WTC11 (cell line): ENCODE results near the gene ERFL. TPM values are rescaled to one million over a fixed set of nuclear protein-coding genes. Genes with fewer than 3 reads are reported as not detected.

Experiments
- ATAC-seq: fragments of 200-7000 bp; cut with Tn5 transposase; 2 replicates; pipeline ENCODE4 v1.10.0; 2021; ENCODE audit warnings: mild to moderate bottlenecking, moderate library complexity
- CTCF ChIA-PET: fragments of 300-600 bp; sonication (Branson Sonifier 250); formaldehyde crosslinking; loops from one replicate; lab custom pipeline; 2021; ENCODE audit warnings: antibody characterized with exemption; lab: Charles Lee
- POLR2A ChIA-PET: fragments of 350-600 bp; sonication (Branson Sonifier 250); formaldehyde crosslinking; loops from one replicate; lab custom pipeline; 2021; ENCODE audit warnings: antibody characterized with exemption; lab: Charles Lee
- DNase-seq: peaks from one replicate; pipeline ENCODE4 v3.0.0; 2021; ENCODE audit warnings: low spot score
- H3K27ac Mint-ChIP-seq: 2 replicates; pipeline ENCODE4 v1.8.0; 2021; ENCODE audit warnings: mixed read lengths
- H3K27me3 Mint-ChIP-seq: 2 replicates; pipeline ENCODE4 v1.8.0; 2021; ENCODE audit warnings: low read depth, mild to moderate bottlenecking, moderate library complexity, mixed read lengths
- H3K36me3 Mint-ChIP-seq: 2 replicates; pipeline ENCODE4 v1.8.0; 2021; ENCODE audit warnings: mixed read lengths
- H3K4me1 Mint-ChIP-seq: 2 replicates; pipeline ENCODE4 v1.8.0; 2022; ENCODE audit warnings: mixed read lengths
- H3K4me3 Mint-ChIP-seq: 2 replicates; pipeline ENCODE4 v1.8.0; 2021; ENCODE audit warnings: mild to moderate bottlenecking, moderate library complexity, mixed read lengths
- H3K9me3 Mint-ChIP-seq: 2 replicates; pipeline ENCODE4 v1.8.0; 2021; ENCODE audit warnings: mixed read lengths
- ATF1 ChIP-seq: sonication (generic); formaldehyde crosslinking; IDR thresholded peaks from 2 replicates; pipeline ENCODE4 v1.8.1; 2023; ENCODE audit warnings: mild to moderate bottlenecking, moderate library complexity, missing genetic modification reagents
- CTCF ChIP-seq: fragments of 200-600 bp; IDR thresholded peaks from 2 replicates; pipeline ENCODE4 v1.8.0; 2022; ENCODE audit warnings: antibody characterized with exemption
- ELF4 ChIP-seq: sonication (generic); formaldehyde crosslinking; IDR thresholded peaks from 2 replicates; pipeline ENCODE4 v1.8.1; 2022; ENCODE audit warnings: low read depth, mild to moderate bottlenecking, moderate library complexity, missing genetic modification reagents
- FOXP1 ChIP-seq: sonication (generic); formaldehyde crosslinking; IDR thresholded peaks from 2 replicates; pipeline ENCODE4 v1.8.0; 2022; ENCODE audit warnings: missing genetic modification reagents, mild to moderate bottlenecking, moderate library complexity, borderline replicate concordance
- GTF2I ChIP-seq: fragments of 250-450 bp; sonication (Bioruptor Pico); conservative IDR thresholded peaks from 2 replicates; pipeline ENCODE4 v1.4.0; 2021; ENCODE audit warnings: mild to moderate bottlenecking
- HMGA2 ChIP-seq: fragments of 250-450 bp; sonication (Bioruptor Pico); IDR thresholded peaks from 2 replicates; pipeline ENCODE4 v1.4.0; 2021; ENCODE audit warnings: mild to moderate bottlenecking, moderate library complexity
- IRF1 ChIP-seq: sonication (generic); formaldehyde crosslinking; IDR thresholded peaks from 2 replicates; pipeline ENCODE4 v1.8.0; 2023; ENCODE audit warnings: missing genetic modification reagents
- IRF2 ChIP-seq: sonication (generic); formaldehyde crosslinking; IDR thresholded peaks from 2 replicates; pipeline ENCODE4 v1.8.0; 2022; ENCODE audit warnings: low read depth, missing genetic modification reagents, borderline replicate concordance
- KAT7 ChIP-seq: sonication (generic); formaldehyde crosslinking; IDR thresholded peaks from 2 replicates; pipeline ENCODE4 v1.8.1; 2023; ENCODE audit warnings: missing genetic modification reagents, mild to moderate bottlenecking, borderline replicate concordance
- MAX ChIP-seq: sonication (generic); formaldehyde crosslinking; IDR thresholded peaks from 2 replicates; pipeline ENCODE4 v1.8.0; 2022; ENCODE audit warnings: mild to moderate bottlenecking, missing genetic modification reagents
- MLX ChIP-seq: sonication (generic); formaldehyde crosslinking; IDR thresholded peaks from 2 replicates; pipeline ENCODE4 v1.8.1; 2023; ENCODE audit warnings: mild to moderate bottlenecking, missing genetic modification reagents, moderate library complexity
- NFATC4 ChIP-seq: fragments of 250-450 bp; sonication (Bioruptor Pico); IDR thresholded peaks from 2 replicates; pipeline ENCODE4 v1.9.0; 2021; ENCODE audit warnings: mild to moderate bottlenecking
- NFE2L1 ChIP-seq: sonication (generic); formaldehyde crosslinking; IDR thresholded peaks from 2 replicates; pipeline ENCODE4 v1.8.1; 2023; ENCODE audit warnings: missing genetic modification reagents
- NR3C1 ChIP-seq: sonication (generic); formaldehyde crosslinking; conservative IDR thresholded peaks from 2 replicates; pipeline ENCODE4 v1.8.1; 2023; ENCODE audit warnings: low read depth, mild to moderate bottlenecking, missing genetic modification reagents
- SOX15 ChIP-seq: fragments of 250-450 bp; sonication (Bioruptor Pico); IDR thresholded peaks from 2 replicates; pipeline ENCODE4 v1.9.0; 2021; ENCODE audit warnings: mild to moderate bottlenecking
- USF2 ChIP-seq: sonication (generic); formaldehyde crosslinking; IDR thresholded peaks from 2 replicates; pipeline ENCODE4 v1.8.1; 2023; ENCODE audit warnings: mild to moderate bottlenecking, missing genetic modification reagents, moderate library complexity
- ZBTB43 ChIP-seq: sonication (generic); formaldehyde crosslinking; IDR thresholded peaks from 2 replicates; pipeline ENCODE4 v1.8.1; 2023; ENCODE audit warnings: mild to moderate bottlenecking, missing genetic modification reagents
- ZNF219 ChIP-seq: sonication (generic); formaldehyde crosslinking; IDR thresholded peaks from 2 replicates; pipeline ENCODE4 v1.8.0; 2023; ENCODE audit warnings: missing genetic modification reagents, mild to moderate bottlenecking, borderline replicate concordance
- total RNA-seq: library from RNA; stranded (reverse); gene quantifications from 3 replicates; pipeline ENCODE4 v1.2.3, GENCODE V29; 2021
- TF ChIP-seq, protein P1 (sequence below): fragments of 250-450 bp; sonication (Bioruptor Pico); IDR thresholded peaks from 2 replicates; pipeline ENCODE4 v1.9.0; 2021; ENCODE audit warnings: moderate library complexity, mild to moderate bottlenecking, inconsistent platforms, borderline replicate concordance
- TF ChIP-seq, protein P2 (sequence below): sonication (generic); formaldehyde crosslinking; IDR thresholded peaks from 2 replicates; pipeline ENCODE4 v1.8.0; 2023; ENCODE audit warnings: missing genetic modification reagents, mild to moderate bottlenecking, borderline replicate concordance
- TF ChIP-seq, protein P3 (sequence below): fragments of 250-450 bp; sonication (Bioruptor Pico); IDR thresholded peaks from 2 replicates; pipeline ENCODE4 v1.8.0; 2021; ENCODE audit warnings: mild to moderate bottlenecking

The ERFL gene
- total RNA-seq, 1 experiment from 2014 or later: 0.31 TPM

GRCh38 chr19:41907994-41908615, 20.1 kb downstream of the ERFL start:
- TF ChIP-seq GTF2I (CRISPR knock-in tag) (no peak), NFE2L1 (CRISPR knock-in tag) (no peak), NFATC4 (CRISPR knock-in tag) (no peak), MAX (CRISPR knock-in tag) (no peak), ELF4 (CRISPR knock-in tag) (no peak), CTCF (no peak), IRF1 (CRISPR knock-in tag) (no peak), IRF2 (no peak), SOX15 (CRISPR knock-in tag) (no peak), ZNF219 (no peak), MLX (CRISPR knock-in tag) (no peak)
- TF ChIP-seq, protein P1, sequence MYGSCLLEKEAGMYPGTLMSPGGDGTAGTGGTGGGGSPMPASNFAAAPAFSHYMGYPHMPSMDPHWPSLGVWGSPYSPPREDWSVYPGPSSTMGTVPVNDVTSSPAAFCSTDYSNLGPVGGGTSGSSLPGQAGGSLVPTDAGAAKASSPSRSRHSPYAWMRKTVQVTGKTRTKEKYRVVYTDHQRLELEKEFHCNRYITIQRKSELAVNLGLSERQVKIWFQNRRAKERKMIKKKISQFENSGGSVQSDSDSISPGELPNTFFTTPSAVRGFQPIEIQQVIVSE (CRISPR knock-in tag): no peak
- H3K4me1 Mint-ChIP-seq: peaks cover 9% of the 10 kb centered on the region
- peaks cover 7% of the 10 kb centered on the region for H3K27me3 Mint-ChIP-seq
- no peak overlapping the region for H3K4me3 Mint-ChIP-seq
- DNase-seq: no peak
- ATAC-seq: no peak
- ChIA-PET CTCF (interaction anchor here (1.3 to 1.7 kb wide), 2 partner anchors 12 to 35 kb away, joined by 3 to 7 read pairs; no protein-coding TSS in a partner anchor), POLR2A (interaction anchor here (0.9 kb wide), 1 partner anchor 15 kb away, joined by 4 read pairs; no protein-coding TSS in a partner anchor)
- H3K36me3 Mint-ChIP-seq: peaks cover 11% of the 10 kb centered on the region
- no peak overlapping the region for H3K27ac Mint-ChIP-seq
- no peaks in the 10 kb centered on the region for H3K9me3 Mint-ChIP-seq

DNA sequence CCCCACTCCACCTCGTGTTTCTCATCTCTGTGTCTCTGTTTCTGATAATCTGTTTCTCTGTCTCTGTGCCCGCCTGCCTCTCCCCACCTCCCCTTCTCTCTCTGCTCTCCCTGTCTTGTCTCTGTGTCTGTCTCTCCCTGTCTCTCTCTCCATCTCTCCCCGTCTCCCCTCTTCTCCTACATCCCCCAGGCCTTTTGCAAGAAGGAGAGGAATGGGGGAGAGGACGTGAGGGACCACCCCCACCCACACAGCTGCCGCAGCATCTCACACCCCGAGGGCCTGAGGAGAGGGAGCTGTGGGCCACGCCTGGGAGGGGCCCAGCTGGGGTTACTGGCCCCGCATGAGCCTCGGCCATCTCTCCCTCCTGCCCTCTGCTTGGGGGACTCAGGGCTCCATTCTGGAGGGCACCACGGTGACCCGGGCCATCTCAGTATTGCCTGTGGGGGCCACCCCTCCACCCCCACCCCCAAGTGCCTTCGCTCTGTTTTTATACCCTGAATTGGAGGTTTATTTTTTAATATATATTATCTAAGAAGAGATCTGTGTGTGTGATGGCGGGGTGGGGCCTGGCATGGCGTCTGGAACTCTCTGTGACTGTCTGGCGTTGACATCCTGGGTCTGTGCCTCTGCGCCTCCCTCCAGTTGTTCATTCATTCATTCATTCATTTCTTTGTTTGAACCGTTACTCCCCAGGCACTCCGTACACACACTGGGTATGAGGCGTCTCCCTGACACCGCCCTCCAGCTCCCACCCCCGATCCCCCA, 21.2 kb downstream of the ERFL start:
- peaks cover 20% of the 10 kb centered on the region for H3K36me3 Mint-ChIP-seq
- DNase-seq: no peak
- H3K4me1 Mint-ChIP-seq: peaks cover 5% of the 10 kb centered on the region
- POLR2A ChIA-PET: interaction anchor here (1.7 kb wide), 1 partner anchor 15 kb away, joined by 5 read pairs; no protein-coding TSS in a partner anchor
- no peaks in the 10 kb centered on the region for H3K9me3 Mint-ChIP-seq
- H3K4me3 Mint-ChIP-seq: no peak overlapping the region
- no peak overlapping the region for H3K27ac Mint-ChIP-seq
- CTCF ChIA-PET: interaction anchor here (1.0 to 1.7 kb wide), 3 partner anchors 11 to 30 kb away, joined by 3 to 7 read pairs (median 4); no protein-coding TSS in a partner anchor
- H3K27me3 Mint-ChIP-seq: peaks cover 7% of the 10 kb centered on the region
- ATAC-seq: no peak
- TF ChIP-seq ZNF219 (no peak), KAT7 (CRISPR knock-in tag) (no peak), HMGA2 (CRISPR knock-in tag) (no peak), USF2 (CRISPR knock-in tag) (no peak), NR3C1 (CRISPR knock-in tag) (no peak), ATF1 (no peak), ZBTB43 (CRISPR knock-in tag) (no peak), FOXP1 (CRISPR knock-in tag) (no peak)
- TF ChIP-seq, protein P2, sequence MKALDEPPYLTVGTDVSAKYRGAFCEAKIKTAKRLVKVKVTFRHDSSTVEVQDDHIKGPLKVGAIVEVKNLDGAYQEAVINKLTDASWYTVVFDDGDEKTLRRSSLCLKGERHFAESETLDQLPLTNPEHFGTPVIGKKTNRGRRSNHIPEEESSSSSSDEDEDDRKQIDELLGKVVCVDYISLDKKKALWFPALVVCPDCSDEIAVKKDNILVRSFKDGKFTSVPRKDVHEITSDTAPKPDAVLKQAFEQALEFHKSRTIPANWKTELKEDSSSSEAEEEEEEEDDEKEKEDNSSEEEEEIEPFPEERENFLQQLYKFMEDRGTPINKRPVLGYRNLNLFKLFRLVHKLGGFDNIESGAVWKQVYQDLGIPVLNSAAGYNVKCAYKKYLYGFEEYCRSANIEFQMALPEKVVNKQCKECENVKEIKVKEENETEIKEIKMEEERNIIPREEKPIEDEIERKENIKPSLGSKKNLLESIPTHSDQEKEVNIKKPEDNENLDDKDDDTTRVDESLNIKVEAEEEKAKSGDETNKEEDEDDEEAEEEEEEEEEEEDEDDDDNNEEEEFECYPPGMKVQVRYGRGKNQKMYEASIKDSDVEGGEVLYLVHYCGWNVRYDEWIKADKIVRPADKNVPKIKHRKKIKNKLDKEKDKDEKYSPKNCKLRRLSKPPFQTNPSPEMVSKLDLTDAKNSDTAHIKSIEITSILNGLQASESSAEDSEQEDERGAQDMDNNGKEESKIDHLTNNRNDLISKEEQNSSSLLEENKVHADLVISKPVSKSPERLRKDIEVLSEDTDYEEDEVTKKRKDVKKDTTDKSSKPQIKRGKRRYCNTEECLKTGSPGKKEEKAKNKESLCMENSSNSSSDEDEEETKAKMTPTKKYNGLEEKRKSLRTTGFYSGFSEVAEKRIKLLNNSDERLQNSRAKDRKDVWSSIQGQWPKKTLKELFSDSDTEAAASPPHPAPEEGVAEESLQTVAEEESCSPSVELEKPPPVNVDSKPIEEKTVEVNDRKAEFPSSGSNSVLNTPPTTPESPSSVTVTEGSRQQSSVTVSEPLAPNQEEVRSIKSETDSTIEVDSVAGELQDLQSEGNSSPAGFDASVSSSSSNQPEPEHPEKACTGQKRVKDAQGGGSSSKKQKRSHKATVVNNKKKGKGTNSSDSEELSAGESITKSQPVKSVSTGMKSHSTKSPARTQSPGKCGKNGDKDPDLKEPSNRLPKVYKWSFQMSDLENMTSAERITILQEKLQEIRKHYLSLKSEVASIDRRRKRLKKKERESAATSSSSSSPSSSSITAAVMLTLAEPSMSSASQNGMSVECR (CRISPR knock-in tag): no peak
- TF ChIP-seq, protein P3, sequence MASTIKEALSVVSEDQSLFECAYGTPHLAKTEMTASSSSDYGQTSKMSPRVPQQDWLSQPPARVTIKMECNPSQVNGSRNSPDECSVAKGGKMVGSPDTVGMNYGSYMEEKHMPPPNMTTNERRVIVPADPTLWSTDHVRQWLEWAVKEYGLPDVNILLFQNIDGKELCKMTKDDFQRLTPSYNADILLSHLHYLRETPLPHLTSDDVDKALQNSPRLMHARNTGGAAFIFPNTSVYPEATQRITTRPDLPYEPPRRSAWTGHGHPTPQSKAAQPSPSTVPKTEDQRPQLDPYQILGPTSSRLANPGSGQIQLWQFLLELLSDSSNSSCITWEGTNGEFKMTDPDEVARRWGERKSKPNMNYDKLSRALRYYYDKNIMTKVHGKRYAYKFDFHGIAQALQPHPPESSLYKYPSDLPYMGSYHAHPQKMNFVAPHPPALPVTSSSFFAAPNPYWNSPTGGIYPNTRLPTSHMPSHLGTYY (CRISPR knock-in tag): no peak
